Central memory CD4-positive, alpha-beta T cell (primary cell): ENCODE results near the gene SCAF11.

Source experiments
- DNase-seq: peaks from one replicate; pipeline ENCODE4 v3.0.0; 2022

SCAF11 gene

GRCh38 chr12:45978108-45978507 is 12.3 kb downstream of the SCAF11 start:
- DNase-seq, result no peak

GRCh38 chr12:45977620-45978019 is 12.8 kb downstream of the SCAF11 start:
- DNase-seq, result no peak

GRCh38 chr12:45975506-45975905 is 14.9 kb downstream of the SCAF11 start:
- no peak for DNase-seq

- DNase-seq, result no peak
Measured at GRCh38 chr12:45974883-45975282, 15.5 kb downstream of the SCAF11 start.

- no peak for DNase-seq
Measured at GRCh38 chr12:45974171-45974719, 16.1 kb downstream of the SCAF11 start.

- DNase-seq, result no peak
Measured at GRCh38 chr12:45973526-45973925, 16.8 kb downstream of the SCAF11 start.

- DNase-seq, result no peak
Measured at GRCh38 chr12:45970391-45970790, 20.0 kb downstream of the SCAF11 start.

- DNase-seq, result no peak
Measured at GRCh38 chr12:45969084-45969483, 21.3 kb downstream of the SCAF11 start.

- DNase-seq, result no peak
Measured at GRCh38 chr12:45966486-45966885, 23.9 kb downstream of the SCAF11 start.

- DNase-seq, result no peak
Measured at GRCh38 chr12:45962553-45963325, 27.6 kb downstream of the SCAF11 start.

GRCh38 chr12:45959728-45960127 is 30.6 kb downstream of the SCAF11 start:
- DNase-seq, result no peak

- DNase-seq, result no peak
Measured at GRCh38 chr12:45959025-45959424, 31.3 kb downstream of the SCAF11 start.

- no peak for DNase-seq
Measured at GRCh38 chr12:45948546-45948945, 41.8 kb downstream of the SCAF11 start.

GRCh38 chr12:45946435-45946834 is 43.9 kb downstream of the SCAF11 start:
- DNase-seq, result no peak

GRCh38 chr12:45944771-45945170 is 45.6 kb downstream of the SCAF11 start:
- DNase-seq, result no peak

- DNase-seq, result no peak
Measured at GRCh38 chr12:45939759-45940158, 50.6 kb downstream of the SCAF11 start.

GRCh38 chr12:45938566-45938965 is 51.8 kb downstream of the SCAF11 start:
- DNase-seq, result no peak

GRCh38 chr12:45934956-45935355 is 55.4 kb downstream of the SCAF11 start:
- no peak for DNase-seq

- DNase-seq, result no peak
Measured at GRCh38 chr12:45933504-45933903, 56.9 kb downstream of the SCAF11 start.

- no peak for DNase-seq
Measured at GRCh38 chr12:45930369-45930768, 60.0 kb downstream of the SCAF11 start.

GRCh38 chr12:45928309-45928708 is 62.1 kb downstream of the SCAF11 start:
- DNase-seq, result no peak

GRCh38 chr12:45918818-45919217 is 71.6 kb downstream of the SCAF11 start:
- no peak for DNase-seq

- DNase-seq, result no peak
Measured at GRCh38 chr12:45915405-45915804, 75.0 kb downstream of the SCAF11 start.

- DNase-seq, result no peak
Measured at GRCh38 chr12:45914090-45914489, 76.3 kb downstream of the SCAF11 start.

GRCh38 chr12:45913631-45914030 is 76.7 kb downstream of the SCAF11 start:
- DNase-seq, result no peak
